CD1c-positive myeloid dendritic cell (primary cell): ENCODE results near the gene RBMS3.
"Not testable (repeated sequence)": the region's sequence is repeated elsewhere in the genome, so short reads cannot be mapped to it uniquely, and the experiment has no call there.

Source experiments
- DNase-seq: peaks from one replicate; pipeline ENCODE4 v3.0.0-alpha.2; 2016; ENCODE audit errors: extremely low spot score

Gene RBMS3

DNA sequence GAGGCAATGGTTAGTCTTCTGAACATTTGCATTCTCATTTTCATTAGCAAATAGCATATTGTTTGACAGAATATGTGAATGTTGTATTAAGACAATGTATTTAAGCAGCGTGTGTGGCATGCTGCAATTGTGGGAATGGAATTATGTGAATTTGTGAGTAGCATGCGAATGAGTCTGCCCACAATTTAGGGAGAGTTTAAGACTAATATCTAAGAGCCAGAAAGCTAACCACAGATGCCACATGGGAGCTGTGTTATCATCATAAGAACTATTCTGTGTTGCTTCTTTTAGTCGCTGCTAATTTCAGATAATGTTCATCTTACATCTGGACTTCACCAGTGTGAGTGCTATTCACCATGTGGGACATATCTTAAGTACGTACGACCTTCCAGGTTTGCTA, 494.5 kb downstream of the RBMS3 start:
- no peak for DNase-seq

DNA sequence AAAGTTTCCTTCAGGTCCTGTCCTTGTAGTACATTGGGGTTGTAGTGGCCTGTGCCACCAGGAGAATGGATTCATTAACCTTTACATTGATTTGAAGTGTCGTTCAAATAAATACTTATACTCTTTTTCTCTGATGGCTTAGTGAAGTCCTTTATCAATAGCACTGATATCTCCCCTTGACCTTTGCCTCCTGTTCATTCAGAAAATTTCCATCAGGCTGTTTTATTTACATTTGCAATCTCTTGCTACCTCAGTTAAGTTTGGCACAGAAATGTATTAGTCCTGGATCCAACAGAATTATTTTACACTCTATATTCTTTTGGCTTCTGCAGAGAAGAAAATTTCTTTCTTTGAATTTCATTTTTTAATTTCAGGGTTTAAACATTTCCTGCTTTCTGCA, 497.0 kb downstream of the RBMS3 start:
- no peak for DNase-seq

DNA sequence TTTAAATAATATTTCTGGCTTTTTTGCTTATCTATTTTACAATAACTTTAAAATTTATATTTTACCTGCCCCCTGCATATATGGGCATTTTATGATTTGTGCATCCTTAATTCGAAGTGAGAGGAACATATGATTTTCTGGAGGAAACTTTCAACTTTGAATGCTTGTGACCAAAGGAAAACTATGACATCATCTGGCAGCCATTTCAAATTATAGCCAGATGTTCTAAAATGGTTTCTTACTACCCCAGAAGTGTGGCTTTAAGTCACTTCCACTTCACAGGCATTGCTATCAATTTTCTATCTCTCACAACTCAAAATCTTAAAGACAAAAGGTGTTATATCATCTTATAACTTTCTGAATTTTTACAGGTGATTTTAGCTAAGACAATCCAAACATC, 508.8 kb downstream of the RBMS3 start:
- no peak for DNase-seq

DNA sequence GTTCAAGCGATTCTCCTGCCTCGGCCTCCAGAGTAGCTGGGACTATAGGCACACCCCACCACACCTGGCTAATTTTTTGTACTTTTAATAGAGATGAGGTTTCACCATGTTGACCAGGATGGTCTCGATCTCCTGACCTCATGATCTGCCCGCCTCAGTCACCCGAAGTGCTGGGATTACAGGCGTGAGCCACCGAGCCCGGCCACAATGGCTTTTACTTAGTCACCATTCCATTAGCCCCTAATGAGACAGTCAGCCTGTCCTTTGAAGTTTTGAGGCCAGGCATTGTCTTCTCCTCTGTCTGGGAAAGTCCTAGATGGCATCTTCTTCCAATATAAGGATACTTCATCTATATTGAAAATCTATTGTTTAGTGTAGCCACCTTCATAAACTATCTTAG, 515.9 kb downstream of the RBMS3 start:
- DNase-seq: no peak

DNA sequence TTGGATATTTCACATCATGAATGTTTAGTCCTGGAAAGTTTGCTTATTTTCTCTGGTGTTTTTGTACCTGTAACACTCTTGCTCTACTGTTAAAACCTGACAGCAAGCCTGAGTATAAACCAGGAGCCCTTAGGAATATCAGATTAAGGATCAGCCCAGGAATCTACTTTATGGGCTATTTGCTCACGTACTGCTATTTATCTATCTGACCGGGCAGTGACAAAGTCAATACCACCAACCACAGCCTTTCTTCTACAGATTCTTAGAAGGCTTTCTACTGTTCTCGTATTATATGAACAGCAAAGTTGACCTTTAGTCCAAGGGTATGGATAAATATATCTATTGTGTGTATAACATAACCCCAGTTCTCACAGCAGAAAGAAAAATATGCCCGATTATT, 521.2 kb downstream of the RBMS3 start:
- DNase-seq: no peak

DNA sequence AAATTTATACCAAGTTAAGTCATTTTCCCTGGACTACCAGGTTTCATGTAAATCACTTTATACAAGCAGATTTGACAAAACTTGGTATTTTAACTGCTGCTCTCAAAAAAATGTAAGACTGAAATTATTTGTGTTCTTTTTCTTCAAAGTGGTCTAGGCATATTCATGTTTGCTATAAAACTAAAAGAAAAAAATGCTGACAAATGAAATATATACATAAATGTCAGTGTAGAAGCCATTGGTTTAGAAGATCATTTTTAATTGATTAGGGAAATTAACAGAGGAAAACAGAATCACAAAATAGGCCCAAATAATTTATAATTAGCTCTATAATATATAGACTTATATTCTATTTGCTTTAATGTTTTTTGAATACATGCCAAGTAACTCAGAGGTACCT, 523.2 kb downstream of the RBMS3 start:
- DNase-seq: no peak

DNA sequence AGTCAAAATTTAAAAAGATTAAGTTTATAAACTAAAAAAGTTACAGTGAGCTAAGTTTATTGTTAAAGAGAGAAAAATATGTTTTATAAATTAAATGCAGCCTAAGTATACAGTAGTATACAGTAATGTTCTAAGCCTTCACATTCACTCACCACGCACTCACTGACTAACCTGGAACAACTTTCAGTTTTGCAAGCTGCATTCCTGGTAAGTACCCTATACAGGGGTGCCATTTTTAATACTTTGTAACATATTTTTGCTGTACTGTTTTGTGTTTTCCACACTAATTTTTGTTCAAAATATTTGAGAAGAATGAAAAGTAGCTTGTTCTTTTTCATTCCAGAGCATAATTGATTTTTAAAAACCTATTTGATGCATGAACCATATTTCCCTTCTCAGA, 524.9 kb downstream of the RBMS3 start:
- no peak for DNase-seq

DNA sequence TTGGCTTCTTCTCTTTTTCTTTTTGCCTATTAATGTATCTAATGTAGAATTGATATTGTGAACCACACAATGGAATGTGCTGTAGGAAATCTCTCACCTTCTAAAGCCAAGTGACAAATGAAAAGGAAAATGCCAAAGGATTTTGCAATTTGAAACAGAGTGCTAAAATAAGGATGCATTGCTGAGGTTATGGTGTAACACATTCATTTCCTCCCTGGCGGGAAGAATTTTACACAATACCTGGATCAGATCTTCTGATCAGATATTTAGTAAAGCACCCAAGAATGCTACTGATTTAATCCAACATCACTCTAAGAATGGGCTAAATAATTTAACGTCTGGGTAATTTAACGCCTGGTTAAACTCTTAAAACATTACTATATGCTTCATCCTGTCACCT, 527.5 kb downstream of the RBMS3 start:
- DNase-seq: not testable (repeated sequence)

DNA sequence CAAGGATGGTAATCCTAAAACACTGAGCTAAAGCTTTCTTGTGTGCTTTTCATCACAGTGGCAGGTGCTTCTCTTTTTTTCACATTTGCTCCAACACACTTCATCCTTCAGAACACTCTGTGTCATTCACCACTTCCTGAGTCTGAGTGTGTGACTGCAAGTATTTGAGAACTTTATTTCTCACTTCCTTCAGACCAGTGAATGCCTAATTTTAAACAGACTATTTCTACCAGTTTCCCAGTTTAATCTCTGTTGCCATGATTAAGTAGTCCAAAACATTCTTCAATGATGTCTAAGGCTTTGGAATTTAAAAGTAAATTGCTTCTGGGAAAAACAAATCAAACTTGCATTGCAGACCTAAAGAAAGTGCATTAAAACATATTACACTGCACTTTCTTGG, 541.2 kb downstream of the RBMS3 start:
- DNase-seq: no peak

DNA sequence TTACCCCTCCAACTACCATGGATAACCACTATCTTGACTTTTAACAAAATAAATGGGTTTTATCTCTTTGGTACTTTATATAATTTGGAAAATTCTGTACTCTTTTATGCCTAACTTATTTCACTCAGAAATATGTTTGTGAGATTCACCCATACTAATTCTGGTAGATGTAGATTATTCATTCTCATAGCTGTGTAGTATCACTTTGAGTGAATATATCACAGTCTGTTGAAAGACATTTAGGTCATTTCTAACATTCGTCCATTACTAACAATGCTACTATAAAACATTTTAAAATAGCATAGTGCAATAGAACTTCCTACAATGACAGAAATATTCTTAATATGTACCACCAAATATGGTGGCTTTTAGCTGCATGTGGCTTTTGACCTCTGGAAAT, 542.4 kb downstream of the RBMS3 start:
- DNase-seq: no peak

DNA sequence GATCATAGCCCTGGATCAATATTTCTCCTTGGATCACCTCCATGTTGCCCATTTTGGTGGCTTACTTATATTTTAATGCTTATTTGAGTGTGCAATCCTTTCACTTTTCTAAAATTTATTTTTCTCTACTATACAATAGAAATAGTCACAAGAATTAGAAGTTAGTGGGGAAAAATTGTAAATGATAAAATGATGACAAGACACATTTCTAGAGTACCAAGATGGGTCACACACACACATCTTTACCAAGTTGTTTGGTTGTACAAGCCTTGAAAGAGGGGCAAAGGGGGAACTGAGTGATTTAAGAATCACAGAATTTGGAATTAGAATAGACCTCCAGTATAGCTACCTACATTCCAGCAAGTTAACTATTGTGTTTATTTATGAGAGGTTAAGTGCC, 545.8 kb downstream of the RBMS3 start:
- DNase-seq: no peak

DNA sequence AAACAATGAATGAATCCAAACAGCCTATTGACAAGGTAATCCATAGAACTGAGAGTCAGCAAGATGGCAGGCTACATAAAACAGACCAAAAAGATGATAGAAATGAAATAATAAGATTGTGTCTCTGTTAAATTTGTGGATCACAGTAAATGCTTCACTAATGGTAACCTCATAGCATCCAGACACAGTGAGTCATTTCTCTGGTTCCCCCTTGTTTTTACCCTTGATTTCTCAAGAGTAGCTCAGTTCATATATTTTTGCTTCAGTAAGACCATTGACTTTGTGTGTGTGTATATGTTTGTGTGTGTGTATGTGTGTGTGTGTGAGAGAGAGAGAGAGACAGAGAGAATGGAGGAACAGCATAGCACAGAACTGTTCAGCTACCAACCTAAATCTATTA, 546.9 kb downstream of the RBMS3 start:
- no peak for DNase-seq

DNA sequence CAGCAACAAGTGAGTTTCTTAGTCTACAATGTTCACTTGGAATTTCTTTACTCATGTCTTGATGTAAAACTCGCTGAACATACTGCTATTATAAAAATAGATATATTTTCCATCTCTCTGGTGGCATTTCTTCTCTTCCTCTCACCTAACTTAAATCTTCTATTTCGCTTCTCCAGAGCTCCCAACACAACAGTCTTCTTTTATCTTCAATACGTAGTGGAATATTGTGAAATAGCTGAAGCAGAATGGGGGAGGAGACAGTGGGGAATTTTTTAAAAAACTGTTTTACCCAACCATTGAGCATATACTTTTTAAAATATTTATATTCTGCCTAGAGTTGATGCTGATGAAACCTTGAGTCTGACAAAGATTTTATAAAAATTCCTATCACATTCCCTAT, 548.5 kb downstream of the RBMS3 start:
- no peak for DNase-seq

DNA sequence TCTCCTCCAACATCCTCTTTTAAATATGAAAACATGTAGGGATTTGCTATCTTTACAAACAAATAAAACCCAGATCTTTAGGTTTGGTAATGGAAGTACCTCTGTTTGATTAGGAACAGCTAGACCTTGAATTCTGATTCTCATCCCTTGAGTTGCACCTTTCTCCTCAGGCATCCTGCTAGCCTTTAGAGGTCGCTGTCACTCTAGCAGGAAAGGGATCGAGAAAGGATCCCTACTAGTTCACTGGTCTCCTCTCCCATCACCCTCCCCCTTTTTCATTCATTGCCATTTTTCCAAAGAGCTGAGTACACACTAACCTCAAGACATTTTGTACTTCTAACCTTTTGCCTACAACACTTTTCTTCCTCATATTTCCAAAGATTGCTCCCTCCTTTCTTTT, 569.8 kb downstream of the RBMS3 start:
- DNase-seq: no peak

DNA sequence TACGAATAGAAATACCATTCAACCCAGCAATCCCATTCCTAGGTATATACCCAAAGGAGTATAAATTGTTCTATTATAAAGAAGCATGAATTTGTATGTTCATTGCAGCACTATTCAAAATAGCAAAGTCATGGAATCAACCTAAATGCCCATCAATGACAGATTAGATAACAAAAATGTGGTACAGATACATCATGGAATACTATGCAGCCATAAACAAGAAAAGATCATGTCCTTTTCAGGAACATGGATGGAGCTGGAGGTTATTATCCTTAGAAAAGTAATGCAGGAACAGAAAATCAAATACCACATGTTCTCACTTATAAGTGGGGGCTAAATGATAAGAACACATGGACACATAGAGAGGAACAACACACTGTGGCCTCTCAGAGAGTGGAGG, 571.9 kb downstream of the RBMS3 start:
- no peak for DNase-seq

DNA sequence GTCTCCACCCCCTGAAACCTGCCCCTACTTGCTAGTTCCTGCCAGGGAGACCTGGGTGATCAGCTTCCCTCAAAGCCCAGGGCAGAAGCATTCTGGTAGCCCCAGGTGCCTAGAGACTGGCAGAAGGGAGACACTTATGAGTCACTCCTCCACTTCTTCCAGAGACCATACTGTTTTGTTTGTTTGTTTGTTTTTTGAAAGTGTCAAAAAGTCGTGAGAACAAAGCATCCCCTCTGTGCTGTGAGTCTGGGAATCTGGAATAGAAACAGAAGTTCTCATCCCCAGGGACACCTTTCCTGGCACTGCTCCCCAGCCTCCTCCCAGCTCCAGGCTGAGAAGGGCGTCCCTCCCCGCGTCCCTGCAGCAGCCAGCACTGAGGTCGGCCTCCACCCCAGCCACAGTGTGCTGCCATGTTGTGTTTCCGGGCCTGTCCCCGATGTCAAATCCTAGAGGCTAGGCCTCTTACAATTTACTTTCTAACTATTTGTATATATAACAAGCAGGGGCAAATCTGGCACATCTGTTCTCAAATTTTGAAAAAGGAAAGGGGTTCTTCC, 573.0 kb downstream of the RBMS3 start:
- no peak for DNase-seq

DNA sequence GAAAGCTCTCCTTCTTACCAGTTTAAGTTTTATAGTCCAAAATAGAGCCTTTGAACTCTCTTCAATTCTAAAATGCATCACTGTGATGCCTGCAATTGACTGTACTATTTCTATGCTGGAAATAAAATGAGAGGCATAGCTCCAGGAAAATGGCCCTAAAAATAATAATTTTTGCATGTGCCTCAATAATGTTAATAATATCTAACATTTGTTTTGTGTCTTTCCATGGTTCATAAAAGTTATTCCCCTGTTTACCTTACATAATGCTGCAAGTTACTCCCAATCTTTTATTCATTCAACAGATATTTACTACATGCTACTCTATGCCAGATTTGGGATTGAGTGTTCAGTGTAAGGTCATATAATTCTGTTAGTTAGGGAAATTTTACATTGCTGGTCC, 574.0 kb downstream of the RBMS3 start:
- no peak for DNase-seq

DNA sequence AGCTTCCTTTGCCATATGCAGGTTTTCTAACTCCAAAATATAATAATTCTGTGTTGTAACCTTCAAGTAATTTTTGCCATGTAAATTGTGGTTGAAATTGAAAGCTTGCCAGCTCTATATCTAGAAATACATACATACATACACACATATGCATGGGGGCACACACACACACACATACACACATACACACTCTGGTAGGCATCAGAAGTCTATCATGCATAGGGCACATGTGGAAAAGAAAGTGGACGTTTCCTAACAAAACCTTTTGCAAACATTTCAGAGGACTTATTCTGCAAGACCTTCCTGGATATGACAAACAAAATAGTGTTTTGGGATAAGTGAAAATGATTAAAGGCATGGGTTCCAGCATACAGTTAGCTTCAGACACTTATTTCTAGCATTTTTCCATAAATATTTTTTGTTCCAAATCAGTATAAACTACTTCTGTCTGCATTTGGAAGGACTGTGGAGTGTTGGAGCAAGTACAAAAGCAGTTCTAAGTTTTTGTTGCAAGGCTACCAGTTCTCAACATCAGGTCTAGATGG, 578.9 kb downstream of the RBMS3 start:
- no peak for DNase-seq

DNA sequence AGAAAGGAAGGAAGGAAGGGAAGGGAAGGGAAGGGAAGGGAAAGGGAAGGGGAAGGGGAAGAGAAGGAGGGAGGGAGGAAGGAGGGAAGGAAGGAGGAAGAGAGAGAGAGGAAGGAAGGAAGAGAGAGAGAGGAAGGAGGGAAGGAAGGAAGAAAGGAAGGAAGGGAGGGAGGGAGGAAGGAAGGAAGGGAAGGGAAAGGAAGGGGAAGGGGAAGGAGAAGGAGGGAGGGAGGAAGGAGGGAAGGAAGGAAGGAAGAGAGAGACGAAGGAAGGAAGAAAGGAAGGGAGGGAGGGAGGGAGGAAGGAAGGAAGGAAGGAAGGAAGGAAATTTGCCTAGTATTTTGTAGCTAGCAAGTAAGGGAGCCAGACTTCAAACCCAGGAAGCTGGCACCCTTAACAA, 583.9 kb downstream of the RBMS3 start:
- DNase-seq: no peak

DNA sequence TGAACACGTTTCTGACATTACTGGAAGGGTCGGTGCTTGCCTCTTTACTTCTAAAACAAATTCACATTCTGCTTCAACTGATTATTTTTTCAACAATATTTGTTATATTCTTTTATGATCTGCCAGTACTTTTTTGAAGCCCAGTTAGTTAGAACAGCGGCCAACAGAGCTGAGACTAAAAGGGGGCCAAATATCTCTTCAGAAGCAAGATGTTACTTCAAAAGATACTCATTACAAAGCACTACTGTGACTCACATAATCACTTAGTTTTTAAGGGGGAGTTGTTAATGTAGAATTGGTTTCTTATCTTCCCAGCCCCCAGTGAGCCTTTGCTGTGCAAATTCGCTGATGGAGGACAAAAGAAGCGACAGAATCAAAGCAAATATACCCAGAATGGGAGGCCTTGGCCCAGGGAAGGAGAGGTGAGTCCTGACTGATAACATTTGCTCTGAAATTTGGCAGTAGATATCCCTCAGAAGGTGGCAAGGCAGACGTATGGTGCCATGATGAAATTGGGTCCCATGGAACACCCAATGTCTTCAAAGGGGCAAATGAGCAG, 587.8 kb downstream of the RBMS3 start:
- DNase-seq: no peak

DNA sequence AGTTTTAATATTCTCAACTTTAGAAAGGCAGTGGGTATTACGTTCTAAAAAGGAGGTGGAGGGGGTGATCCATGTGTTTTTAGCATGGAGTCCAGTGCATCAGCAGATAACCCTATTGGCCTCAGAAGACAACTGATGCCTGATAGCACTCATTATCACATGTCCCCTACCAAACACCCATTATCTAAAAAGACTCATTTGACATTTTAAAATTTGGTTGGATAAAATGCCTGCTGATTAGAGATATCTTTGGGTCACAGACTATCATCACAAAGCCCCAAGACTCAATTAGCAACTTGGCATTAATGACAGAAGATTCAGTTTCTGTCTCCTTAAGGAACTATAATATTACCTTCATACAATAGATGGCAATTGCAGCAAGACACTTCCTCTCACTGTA, 589.3 kb downstream of the RBMS3 start:
- no peak for DNase-seq

DNA sequence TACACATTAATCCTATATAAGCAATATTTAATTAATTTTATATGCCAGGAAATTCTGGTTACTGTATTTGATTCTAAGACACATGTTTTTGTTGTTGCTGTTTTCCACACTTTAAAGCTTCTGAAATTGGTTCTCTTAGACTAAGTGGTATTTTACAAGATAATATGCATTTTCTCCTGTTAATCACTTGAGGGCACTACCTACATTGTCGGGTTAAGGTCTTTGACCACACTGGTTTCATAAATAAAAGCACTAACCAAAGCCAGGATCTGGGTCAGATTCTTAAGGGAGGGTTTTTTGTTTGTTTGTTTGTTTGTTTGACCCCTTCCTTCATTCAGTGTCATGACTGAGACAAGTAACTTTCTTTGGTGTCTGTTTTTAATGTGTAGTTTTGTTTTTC, 590.2 kb downstream of the RBMS3 start:
- no peak for DNase-seq

DNA sequence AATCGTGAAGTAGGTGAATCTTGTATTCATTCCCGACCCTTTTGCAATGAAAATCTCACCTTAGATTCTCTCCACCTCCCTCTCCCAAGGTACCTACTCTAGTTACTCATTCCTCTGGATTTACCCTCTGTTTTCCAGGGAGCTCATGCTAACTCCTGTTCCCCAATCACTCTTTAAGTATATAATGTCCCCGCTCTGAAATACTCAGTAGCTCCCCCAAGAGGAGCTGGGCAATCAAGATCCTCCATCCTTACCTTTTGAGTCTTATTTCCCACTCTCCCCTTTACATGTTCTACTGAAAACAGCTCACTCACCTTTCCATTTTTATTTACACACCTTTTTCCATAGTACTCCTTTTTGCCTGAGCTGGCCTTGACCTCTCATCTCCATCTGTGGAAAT, 599.9 kb downstream of the RBMS3 start:
- no peak for DNase-seq

DNA sequence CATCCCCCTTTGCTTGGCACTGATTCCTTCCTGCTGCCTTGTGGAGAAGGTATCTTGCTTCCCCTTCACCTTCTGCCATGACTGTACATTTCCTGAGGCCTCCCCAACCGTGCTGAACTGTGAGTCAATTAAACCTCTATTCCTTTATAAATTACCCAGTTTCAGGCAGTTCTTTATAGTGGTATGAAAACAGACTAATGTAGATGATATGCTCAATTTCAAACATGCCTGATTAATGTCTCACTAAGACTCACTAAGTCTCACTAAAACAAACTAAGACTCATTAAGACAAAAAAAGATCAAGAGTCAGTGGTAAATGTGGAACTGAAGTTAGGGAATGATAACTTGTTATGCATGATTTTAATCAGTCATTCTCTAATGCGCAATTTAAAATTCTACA, 606.6 kb downstream of the RBMS3 start:
- DNase-seq: no peak
